Smooth muscle cell of the umbilical artery (primary cell): ENCODE measurements around the gene N4BP3. TPM values are rescaled to one million over a fixed set of nuclear protein-coding genes. Genes with fewer than 3 reads are reported as not detected.

Experiments used
- total RNA-seq: library from RNA; depleted of rRNA; stranded (reverse); fragments of >200 nt; gene quantifications from 2 replicates; pipeline ENCODE4 v1.2.3, GENCODE V29; 2014

The N4BP3 gene, protein sequence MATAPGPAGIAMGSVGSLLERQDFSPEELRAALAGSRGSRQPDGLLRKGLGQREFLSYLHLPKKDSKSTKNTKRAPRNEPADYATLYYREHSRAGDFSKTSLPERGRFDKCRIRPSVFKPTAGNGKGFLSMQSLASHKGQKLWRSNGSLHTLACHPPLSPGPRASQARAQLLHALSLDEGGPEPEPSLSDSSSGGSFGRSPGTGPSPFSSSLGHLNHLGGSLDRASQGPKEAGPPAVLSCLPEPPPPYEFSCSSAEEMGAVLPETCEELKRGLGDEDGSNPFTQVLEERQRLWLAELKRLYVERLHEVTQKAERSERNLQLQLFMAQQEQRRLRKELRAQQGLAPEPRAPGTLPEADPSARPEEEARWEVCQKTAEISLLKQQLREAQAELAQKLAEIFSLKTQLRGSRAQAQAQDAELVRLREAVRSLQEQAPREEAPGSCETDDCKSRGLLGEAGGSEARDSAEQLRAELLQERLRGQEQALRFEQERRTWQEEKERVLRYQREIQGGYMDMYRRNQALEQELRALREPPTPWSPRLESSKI
- under 0.01 and 0.46 TPM in 2 replicates for total RNA-seq

DNA sequence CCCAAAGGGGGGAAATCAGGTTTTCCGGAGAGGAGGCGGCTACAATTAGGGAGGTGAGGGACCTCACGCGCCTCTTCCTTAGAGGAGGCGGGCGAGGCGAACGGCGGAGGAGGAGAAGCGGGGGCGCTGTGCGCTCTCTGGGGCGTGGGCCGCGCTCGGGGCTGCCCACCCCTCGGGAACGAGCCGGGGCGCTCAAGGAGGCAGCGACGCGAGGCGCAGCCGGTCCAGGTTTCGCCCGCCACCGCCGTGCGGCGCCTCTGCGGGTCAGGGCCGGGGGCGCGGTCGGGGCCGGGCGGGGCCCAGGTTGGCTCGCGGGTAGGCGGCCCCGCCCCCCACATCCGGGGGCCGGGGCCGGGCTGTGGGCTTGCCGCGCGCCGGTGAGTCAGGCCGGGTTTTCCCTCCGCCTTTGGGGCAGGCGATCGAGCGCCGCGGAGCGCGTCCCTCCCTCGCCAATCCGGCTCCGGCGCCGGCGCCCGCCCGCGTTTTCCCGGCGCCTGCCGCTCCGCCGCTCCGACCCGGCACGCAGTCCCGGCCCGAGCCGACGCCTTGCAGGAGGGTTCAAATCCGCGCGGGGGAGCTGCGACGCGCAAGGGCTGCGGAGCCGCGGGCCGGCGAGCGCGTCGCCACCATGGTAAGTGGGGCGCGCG, at the start of gene N4BP3:
N4BP3 (plus strand) TSS at position 392 of the 647 bp plus-strand sequence. CDS start 6,052 bp downstream, outside the sequence.

DNA sequence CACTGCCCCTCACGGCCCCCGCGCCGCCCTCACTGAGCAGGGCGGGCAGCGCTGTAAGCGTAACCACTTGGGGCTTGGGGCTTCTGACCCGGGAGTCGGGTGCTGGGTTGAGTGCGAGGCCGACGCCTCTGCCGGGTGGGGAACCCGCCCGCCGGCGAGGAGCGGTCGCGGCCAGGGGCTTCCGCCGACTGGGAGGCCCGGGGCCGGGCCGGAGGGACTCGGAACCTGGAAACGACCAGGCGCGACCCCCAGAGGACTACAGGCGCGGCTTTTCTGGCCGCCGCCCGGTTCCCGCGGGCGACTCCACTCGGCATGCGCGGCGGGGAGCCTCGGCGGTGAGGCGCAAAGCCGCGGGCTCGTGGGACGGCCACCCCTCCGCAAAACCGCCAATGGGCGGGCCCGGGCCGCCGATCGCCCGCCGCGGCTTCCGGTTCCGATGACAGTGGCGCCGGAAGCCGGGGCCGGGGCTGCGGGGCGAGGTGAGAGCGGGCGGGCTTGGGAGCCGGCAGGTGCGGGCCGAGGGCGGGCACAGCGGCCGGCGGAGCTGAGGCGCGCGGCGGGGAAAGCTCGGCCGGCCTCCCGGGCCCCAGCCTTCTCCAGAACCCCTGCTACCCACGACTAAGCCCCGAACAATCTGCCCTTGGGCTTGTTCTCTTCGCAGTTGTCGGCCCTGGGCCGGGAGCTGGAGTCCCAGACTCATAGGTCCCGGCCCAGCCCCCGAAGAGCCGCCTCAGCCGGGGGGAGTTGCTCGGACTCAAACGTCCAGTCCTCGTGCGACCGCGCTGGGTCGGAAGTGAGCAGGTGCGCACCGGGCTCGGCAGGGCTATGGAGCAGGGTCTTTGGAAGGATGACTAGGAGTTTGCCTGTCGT, 17.5 kb downstream of the N4BP3 start, which contains the start of gene RMND5B:
RMND5B (plus strand) TSS at position 439 of the 870 bp plus-strand sequence. CDS start 7,106 bp downstream, outside the sequence.

DNA sequence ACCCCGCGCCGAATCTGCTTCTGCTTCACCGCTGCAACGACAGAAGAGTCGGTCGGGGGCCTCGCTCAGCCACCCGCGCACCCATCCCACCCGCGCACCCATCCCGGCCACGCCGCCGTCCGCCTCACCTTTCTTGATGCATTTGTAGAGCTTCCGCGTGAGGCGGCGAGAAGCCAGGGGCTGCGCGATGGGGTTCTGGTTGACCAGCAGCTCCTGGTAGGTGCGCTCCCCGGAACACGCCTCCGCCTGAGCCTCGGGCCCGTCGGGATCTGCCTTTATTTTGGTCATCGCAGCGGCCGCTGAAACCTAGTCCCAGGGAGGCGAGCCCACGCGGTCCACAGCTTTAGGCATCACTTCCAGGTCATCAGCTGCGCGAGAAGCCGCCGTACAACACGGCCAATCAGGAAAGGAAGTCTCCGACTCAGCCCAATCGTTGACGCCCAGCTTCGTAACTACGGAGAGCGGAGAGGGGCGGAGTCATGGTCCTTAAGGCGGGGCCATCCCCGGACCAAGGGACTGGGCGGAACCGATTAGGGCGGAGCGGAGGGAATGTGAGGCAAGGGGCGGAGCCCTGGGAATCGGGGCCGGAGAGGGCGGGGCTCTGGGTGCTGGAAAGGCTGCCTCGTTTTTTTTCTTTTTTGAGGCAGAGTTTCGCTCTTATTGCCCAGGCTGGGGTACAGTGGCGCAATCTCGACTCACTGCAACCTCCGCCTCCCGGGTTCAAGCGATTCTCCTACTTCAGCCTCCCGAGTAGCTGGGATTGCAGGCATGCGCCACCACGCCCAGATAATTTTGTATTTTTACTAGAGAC, 40.4 kb downstream of the N4BP3 start, which contains the start of gene NHP2:
NHP2 (minus strand) TSS at position 356 of the 811 bp plus-strand sequence; CDS start at position 288, 68 bp downstream.

Other genes with a start within 250 kb of the N4BP3 start
- not detected in 2 replicates for gene PROP1, start 117.3 kb upstream of the N4BP3 start, total RNA-seq
- gene RMND5B, start 17.5 kb downstream of the N4BP3 start, total RNA-seq = 22.6 and 26.0 TPM in 2 replicates
- 135 and 139 TPM in 2 replicates for gene NHP2, start 40.4 kb downstream of the N4BP3 start, total RNA-seq
- not detected in 2 replicates for gene GMCL2, start 73.8 kb downstream of the N4BP3 start, total RNA-seq
- 40.7 and 57.1 TPM in 2 replicates for gene HNRNPAB, start 91.0 kb downstream of the N4BP3 start, total RNA-seq
- 21.4 and 26.9 TPM in 2 replicates for gene PHYKPL, start 119.3 kb downstream of the N4BP3 start, total RNA-seq